HG03025 (cell line): ENCODE results near the gene RGL1.

ENCODE experiments used
- ATAC-seq: cut with Tn5 transposase; IDR thresholded peaks from one replicate; pipeline ENCODE4 v1.9.1; 2021; ENCODE audit warnings: mild to moderate bottlenecking, moderate library complexity; ENCODE audit not compliant: unreplicated experiment, low FRiP score

The RGL1 gene

GRCh38 chr1:183884526-183884925, 79.6 kb downstream of the RGL1 start:
- ATAC-seq: no peak

GRCh38 chr1:183885142-183885735, 80.3 kb downstream of the RGL1 start:
- no peak for ATAC-seq

DNA sequence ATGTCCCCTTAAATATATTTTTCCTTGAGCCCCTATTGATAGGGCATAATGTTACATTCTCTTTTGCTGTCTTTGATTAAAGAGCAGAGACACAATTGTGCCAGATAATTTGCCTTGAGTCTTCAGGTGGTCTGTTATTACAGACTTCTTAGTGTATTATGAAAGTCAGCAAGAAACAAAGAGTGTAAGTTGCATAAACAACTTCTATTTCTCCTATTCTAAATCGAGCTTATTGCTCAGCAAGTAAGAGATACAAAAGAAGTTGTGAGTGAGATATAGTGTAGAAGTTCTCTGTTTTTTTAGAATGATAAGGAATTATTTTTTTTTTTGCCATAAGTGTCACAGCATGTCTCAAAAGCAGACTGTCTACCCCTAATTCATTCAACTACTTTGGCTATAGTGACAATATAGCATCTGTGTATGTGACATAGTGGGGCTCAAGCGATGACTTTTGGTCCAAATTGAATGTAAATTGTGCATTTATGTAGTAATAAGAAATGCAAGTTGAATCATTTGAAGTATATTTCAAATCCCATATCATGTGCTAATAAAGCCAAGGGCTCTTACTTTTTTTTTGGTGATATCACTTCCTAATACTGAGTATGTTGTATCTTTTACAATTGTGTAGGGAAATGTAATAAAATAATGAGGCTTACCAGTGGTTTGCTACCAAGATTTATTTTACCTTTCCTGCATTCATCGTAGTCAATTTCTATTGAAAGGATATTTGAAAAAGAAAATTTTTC, 81.3 kb downstream of the RGL1 start:
- no peak for ATAC-seq

- ATAC-seq: no peak
Observed at GRCh38 chr1:183886853-183887252, 81.9 kb downstream of the RGL1 start.

DNA sequence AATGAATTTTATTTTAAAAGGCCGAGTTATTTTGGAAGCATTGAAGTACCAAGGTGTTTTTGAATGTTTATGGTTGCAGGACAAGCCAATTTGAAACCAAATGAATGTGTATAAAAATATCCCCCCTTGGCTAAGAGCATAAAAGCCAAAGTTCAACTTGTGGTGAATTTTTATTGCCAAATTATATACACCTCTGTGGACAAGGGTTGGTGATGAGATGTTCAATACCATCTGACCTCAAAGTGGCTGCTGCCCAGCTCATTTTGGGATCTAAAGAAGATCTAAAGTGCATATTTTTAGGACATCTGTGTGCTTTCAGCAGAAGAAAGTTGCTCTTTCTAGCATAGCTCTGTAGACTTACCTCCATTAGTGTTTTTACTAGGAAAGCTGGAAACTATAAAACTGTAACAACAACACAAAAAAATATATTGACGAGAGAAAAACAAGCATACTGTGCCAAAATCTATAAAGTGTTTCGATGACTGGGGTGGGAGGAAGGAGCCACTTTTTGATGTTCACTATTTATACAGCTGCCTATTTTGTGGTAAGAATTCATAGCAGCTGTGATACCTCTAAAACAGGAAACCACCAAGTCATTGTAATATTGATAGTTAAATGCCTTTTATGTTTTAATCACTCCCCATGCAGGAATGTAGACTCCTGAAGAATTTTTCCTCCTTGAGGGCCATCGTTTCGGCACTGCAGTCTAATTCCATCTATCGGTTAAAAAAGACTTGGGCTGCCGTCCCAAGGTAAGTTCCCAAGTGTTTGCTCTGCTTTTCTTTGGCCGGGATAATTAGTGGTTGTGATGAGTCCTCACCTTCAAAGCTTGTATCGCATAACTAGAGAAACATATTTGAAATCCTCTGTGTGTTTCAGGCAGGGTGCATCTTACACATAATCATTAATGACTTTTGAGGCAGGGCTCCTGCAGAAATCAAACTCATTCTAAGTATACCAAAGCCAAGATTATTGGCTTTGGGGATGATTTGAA, 83.2 kb downstream of the RGL1 start:
- ATAC-seq: no peak

DNA sequence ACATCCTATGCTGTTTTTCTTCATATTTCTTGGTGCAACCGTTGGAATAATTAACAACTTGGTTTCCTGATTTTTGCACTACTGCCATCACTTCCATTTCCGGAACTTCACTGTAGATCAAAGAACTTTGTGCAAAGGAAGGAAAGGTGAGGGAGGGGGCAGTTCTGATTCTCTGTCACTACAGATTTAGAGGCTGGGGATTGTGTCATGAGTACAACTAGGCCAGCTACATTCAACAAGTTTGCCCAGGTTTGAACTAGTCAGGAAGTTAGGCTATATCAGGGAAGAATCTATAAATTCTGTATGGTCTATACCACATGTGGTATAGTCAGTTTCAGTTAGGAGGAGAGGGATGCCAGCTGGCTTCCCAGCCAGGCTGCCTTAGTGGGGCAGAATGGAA, 84.2 kb downstream of the RGL1 start:
- no peak for ATAC-seq

DNA sequence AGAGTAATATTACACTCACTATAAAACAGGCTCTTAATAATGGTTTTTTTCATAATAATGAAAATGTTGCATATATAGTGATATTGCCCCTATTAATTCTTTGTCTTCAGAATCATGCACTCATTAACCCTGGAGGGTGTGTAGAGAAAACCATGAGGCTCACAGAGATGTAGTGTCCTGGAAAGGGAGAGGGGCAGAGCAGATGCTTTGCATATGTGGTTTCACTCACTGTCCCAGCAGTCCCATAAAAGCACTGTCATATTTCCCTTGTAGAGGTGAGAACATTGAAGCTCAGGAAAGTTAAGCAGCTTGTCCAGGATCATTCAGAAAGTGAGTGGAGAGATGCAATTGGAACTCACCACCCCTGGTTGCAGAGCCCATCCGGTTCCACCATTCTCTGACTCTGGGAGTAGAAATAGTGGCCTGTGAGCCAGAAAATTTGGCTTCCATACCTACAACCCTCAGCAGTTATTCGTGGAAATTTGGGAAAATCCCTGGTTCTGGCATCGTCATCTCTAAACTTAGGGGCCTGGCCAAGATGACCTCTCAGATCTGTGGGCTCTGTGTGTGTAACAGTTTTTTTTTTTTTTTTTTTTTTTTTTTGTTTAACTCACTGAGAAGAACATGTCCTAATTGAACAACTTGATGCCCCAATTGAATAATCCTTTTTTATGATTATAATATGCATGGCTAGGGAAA, 86.4 kb downstream of the RGL1 start:
- ATAC-seq: no peak

- no peak for ATAC-seq
Observed at GRCh38 chr1:183892351-183892793, 87.5 kb downstream of the RGL1 start.

DNA sequence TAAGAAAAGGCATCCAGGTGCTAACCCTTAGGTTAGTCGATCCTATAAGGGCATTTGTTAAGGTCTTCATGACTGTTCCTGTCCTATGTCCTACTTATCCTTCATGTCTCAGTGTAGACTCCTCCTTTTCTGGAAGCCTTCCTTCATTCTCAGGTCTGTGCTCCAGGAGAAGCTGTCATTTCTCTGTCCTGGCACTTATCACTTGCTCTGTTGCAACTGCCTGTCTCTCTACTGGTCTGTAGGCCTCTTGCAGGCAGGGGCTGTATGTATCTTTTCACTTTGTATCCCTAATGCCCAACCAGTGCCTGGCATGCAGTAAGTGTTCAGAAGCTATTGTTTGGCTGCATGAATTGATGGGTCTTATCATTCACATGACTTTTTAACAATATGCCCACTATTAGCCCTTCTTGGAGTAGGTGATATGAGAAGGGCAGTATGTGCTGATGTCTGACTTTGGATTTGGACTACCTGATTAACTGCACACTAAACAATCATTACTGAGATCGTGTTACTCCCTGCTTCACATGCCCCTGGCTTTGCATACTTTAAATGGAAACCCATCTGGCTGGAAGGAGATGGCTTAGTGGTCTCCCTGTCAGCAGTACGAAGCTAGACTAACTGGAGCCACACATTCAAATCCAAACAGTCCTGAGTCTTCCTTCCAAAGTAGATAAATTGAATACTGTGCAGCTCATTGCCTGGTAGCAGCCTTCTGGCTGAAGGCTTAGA, 88.8 kb downstream of the RGL1 start:
- ATAC-seq: no peak

GRCh38 chr1:183894290-183894565, 89.3 kb downstream of the RGL1 start:
- no peak for ATAC-seq

DNA sequence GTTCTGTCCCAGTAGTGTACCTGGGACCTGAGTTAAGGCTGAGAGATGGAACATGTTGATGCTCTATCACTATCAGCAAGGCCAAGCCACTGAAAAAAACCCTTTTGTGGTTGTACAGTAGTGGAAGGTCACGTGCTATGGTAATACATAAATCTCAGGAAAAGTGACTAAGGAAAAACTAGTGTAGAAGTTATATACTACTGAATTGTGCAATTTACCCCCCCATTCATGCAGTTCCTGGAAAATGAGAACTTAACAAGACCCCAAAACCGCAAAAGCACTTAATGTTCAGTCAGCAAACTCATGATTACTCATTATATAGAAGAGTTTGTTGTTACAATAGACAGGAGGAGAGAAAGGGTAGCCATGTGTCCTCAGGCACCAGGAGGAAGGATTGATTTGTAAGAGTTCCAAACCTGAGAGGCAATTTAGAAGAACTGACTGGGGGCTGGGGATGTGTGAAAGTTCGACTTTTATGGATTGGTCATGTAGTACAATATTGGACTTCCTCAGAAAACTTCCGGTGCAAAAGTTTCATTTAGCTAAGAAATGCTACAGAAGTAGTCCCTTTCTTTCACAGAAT, 91.6 kb downstream of the RGL1 start:
- no peak for ATAC-seq

- peak; percentile 32 for ATAC-seq
Observed at GRCh38 chr1:183898001-183898396, 93.1 kb downstream of the RGL1 start.

DNA sequence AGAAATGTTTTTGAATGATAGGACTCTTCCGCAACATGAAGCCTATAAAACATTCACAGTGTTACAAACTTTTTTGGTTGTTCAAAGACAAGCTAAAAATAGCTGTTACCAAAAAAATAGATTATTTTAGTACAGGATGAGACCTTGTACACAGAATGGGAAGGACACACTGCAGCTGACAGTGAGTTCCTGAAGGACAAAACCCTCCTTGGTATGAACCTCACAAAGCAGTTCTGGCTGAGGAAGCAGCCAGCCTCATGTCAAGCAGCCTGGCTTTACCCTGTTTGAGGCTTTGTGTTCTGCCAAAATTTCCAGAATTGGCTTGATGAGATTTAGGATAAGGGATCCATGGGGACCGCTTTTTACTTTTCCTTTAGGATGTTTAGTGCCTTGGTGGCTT, 93.7 kb downstream of the RGL1 start:
- ATAC-seq: no peak

- ATAC-seq: no peak
Observed at GRCh38 chr1:183901748-183902330, 96.9 kb downstream of the RGL1 start.

DNA sequence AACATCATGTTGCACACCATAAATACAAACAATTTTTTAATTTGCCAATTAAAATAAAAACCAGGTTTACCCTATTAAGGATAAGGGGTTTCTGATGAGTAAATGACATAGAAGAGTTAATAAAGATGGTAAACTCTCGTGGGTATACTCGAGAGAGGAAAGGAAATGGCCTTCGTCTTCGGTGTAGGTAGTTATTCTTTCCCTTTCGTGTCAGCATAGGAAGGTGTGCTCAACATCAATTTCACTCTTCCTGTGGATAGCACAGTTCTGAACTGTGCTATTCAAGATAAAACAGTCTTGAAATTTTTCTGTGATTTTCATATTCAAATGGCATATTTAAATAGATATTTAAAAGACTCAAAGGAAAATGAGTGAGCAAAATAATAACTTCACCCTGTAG, 98.2 kb downstream of the RGL1 start:
- no peak for ATAC-seq

- ATAC-seq: no peak
Observed at GRCh38 chr1:183905508-183906113, 100.7 kb downstream of the RGL1 start.

- no peak for ATAC-seq
Observed at GRCh38 chr1:183907070-183907469, 102.2 kb downstream of the RGL1 start.

DNA sequence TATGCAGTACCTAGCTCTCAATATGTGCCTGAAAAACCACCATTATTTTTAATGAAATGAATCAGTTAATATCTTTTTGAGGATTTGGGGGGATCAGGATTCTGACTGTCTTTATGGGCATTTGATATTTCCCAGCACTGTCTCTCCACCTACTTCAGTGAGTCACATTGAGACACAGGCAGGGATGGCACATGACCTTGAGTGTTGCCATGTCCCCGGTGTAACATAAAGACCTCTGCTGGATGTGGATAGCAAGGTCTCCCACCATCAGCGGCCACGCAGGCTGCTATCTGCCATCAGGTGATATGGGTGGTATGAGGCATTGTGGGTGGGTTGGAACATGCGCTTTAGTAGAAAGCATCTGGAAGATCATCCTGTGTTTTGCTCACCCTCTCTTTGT, 103.2 kb downstream of the RGL1 start:
- ATAC-seq: no peak

DNA sequence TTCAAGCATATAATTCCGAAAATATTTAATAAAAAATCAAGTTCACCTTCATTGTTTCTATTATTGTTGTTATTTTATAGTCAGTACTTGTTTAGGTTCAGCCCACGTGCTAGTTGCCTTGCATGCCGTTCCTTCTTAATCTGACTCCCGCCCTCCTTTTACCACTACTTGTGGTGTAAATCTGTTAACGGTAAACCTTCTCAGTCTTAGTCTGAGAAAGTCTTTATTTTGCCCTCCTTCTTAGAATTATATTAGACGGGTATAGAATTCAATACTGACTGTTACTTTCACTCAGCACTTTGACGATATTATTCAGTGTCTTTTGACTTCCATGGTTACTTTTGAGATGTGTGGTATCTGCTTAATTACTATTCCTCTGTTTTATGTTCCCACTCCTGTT, 104.8 kb downstream of the RGL1 start:
- ATAC-seq: no peak
